WTC11 (cell line): ENCODE data around the gene RSPH3.

ENCODE experiments used
- ATF2 ChIP-seq: sonication (generic); formaldehyde crosslinking; IDR thresholded peaks from 2 replicates; pipeline ENCODE4 v1.8.1; 2022; ENCODE audit warnings: low read depth, missing genetic modification reagents, borderline replicate concordance
- TCF7 ChIP-seq: sonication (generic); formaldehyde crosslinking; IDR thresholded peaks from 2 replicates; pipeline ENCODE4 v1.8.0; 2022; ENCODE audit warnings: mild to moderate bottlenecking, low read depth, missing genetic modification reagents, moderate library complexity
- TF ChIP-seq, protein P1 (sequence below): fragments of 200-600 bp; IDR thresholded peaks from 2 replicates; pipeline ENCODE4 v1.8.0; 2022; ENCODE audit warnings: antibody characterized with exemption

- TF ChIP-seq TCF7 (CRISPR knock-in tag): no peak
- TF ChIP-seq, protein P1, sequence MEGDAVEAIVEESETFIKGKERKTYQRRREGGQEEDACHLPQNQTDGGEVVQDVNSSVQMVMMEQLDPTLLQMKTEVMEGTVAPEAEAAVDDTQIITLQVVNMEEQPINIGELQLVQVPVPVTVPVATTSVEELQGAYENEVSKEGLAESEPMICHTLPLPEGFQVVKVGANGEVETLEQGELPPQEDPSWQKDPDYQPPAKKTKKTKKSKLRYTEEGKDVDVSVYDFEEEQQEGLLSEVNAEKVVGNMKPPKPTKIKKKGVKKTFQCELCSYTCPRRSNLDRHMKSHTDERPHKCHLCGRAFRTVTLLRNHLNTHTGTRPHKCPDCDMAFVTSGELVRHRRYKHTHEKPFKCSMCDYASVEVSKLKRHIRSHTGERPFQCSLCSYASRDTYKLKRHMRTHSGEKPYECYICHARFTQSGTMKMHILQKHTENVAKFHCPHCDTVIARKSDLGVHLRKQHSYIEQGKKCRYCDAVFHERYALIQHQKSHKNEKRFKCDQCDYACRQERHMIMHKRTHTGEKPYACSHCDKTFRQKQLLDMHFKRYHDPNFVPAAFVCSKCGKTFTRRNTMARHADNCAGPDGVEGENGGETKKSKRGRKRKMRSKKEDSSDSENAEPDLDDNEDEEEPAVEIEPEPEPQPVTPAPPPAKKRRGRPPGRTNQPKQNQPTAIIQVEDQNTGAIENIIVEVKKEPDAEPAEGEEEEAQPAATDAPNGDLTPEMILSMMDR: no peak
- TF ChIP-seq ATF2 (CRISPR knock-in tag): no peak
Measured at GRCh38 chr6:158924499-158925455, 75.2 kb downstream of the RSPH3 start.
